ENCODE measurements around the gene TMEM169.

DNA sequence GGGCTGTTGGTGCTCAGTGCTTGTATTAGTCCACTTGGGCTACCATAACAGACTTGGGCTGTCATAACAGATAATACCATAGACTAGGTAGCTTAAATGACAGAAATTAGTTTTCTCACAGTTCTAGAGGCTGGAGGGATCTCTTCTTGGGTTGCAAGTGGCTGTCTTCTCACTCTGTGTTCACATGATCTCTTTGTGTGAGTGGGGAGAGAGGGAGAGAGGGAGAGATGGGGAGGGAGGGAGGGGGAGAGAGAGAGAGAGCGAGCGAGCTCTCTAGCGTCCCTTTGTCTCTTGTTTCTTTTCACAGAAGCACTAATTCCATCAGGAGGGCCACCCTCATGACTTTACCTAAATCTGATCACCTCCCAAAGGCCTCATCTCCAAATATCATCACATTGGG lies 23.0 kb downstream of the TMEM169 start:
- TF ChIP-seq, protein P1, sequence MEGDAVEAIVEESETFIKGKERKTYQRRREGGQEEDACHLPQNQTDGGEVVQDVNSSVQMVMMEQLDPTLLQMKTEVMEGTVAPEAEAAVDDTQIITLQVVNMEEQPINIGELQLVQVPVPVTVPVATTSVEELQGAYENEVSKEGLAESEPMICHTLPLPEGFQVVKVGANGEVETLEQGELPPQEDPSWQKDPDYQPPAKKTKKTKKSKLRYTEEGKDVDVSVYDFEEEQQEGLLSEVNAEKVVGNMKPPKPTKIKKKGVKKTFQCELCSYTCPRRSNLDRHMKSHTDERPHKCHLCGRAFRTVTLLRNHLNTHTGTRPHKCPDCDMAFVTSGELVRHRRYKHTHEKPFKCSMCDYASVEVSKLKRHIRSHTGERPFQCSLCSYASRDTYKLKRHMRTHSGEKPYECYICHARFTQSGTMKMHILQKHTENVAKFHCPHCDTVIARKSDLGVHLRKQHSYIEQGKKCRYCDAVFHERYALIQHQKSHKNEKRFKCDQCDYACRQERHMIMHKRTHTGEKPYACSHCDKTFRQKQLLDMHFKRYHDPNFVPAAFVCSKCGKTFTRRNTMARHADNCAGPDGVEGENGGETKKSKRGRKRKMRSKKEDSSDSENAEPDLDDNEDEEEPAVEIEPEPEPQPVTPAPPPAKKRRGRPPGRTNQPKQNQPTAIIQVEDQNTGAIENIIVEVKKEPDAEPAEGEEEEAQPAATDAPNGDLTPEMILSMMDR (conservative IDR thresholded peaks at IDR 0.05; ENCODE audit: low read depth, low read length), result no peak
- TF ChIP-seq BHLHE40 (IDR thresholded peaks at IDR 0.05; ENCODE audit: low read depth, low read length) (no peak), RAD21 (IDR thresholded peaks at IDR 0.05; ENCODE audit: low read length) (no peak), ELK1 (IDR thresholded peaks at IDR 0.05; ENCODE audit: borderline replicate concordance, low read depth, low read length) (no peak), NFE2L2 (IDR thresholded peaks at IDR 0.05; ENCODE audit: low read depth, low read length) (no peak)
